Small intestine (tissue), 7 donors: ENCODE results near the gene KCNAB2. TPM values are rescaled to one million over a fixed set of nuclear protein-coding genes. Genes with fewer than 3 reads are reported as not detected.

ENCODE experiments used
- DNase-seq, 2 donors: peaks; one replicate each; pipeline versions ENCODE4 v3.0.0 to v3.0.0-alpha.2; 2013
- FAIRE-seq: peaks from 2 replicates; lab custom pipeline; 2012; peaks lifted over from hg19 to GRCh38; lab: Jason Lieb, UNC
- H3K27ac ChIP-seq, 3 donors: one replicate each; pipeline ENCODE4 v1.5.1; 2013; ENCODE audit warnings: low read length in 2 of 3, mild to moderate bottlenecking in 2 of 3, control low read depth in 1 of 3, inconsistent platforms in 1 of 3, low read depth in 1 of 3, moderate library complexity in 1 of 3
- H3K27me3 ChIP-seq, 3 donors: one replicate each; pipeline ENCODE4 v1.6.1; 2013; ENCODE audit warnings: low read length in 3 of 3, inconsistent platforms in 1 of 3; ENCODE audit not compliant: control insufficient read depth in 3 of 3, insufficient read depth in 3 of 3
- H3K36me3 ChIP-seq, 3 donors: one replicate each; pipeline ENCODE4 v1.6.1; 2013; ENCODE audit warnings: low read length in 3 of 3, inconsistent platforms in 1 of 3, low read depth in 1 of 3, mild to moderate bottlenecking in 1 of 3, moderate library complexity in 1 of 3; ENCODE audit not compliant: control insufficient read depth in 3 of 3, insufficient read depth in 2 of 3
- H3K4me1 ChIP-seq, 3 donors: one replicate each; pipeline ENCODE4 v1.6.1; 2013; ENCODE audit warnings: low read length in 2 of 3, inconsistent platforms in 1 of 3, low read depth in 1 of 3, mild to moderate bottlenecking in 1 of 3, moderate library complexity in 1 of 3; ENCODE audit not compliant: control insufficient read depth in 3 of 3, insufficient read depth in 2 of 3
- H3K4me3 ChIP-seq, 3 donors: one replicate each; pipeline ENCODE4 v1.5.1; 2013; ENCODE audit warnings: low read length in 3 of 3, control low read depth in 1 of 3, inconsistent platforms in 1 of 3, low read depth in 1 of 3, mild to moderate bottlenecking in 1 of 3, moderate library complexity in 1 of 3
- H3K9me3 ChIP-seq, 2 donors: one replicate each; pipeline ENCODE4 v1.6.1; 2013; ENCODE audit warnings: low read depth in 1 of 2, low read length in 1 of 2; ENCODE audit not compliant: control insufficient read depth in 2 of 2, insufficient read depth in 1 of 2
- WGBS, 3 donors: extraction: QIAGEN DNeasy Blood & Tissue Kit; methylation state at CpG; one replicate each; pipeline ENCODE4 v1.1.7; 2013; 5-methylcytosine and 5-hydroxymethylcytosine counted together
- polyA plus RNA-seq, 4 donors: library from polyadenylated mRNA; stranded (reverse) in 3 of 4; unstranded in 1 of 4; fragments of 200-250 nt in 3 of 4; fragments of 120-200 nt in 1 of 4; gene quantifications; one replicate each; pipeline versions ENCODE4 v1.2.1 to v1.2.3, GENCODE V29; 2013
- donor health status: healthy with polysubstance abuse.
- donor health status: control.
- donor health status: control.
- donor health status: Bipolar disorder and iron deficiency.
- donor health status: healthy.

Gene KCNAB2
- polyA plus RNA-seq, 4 donors, result 1.1 to 35.7 (median 5.3) TPM

DNA sequence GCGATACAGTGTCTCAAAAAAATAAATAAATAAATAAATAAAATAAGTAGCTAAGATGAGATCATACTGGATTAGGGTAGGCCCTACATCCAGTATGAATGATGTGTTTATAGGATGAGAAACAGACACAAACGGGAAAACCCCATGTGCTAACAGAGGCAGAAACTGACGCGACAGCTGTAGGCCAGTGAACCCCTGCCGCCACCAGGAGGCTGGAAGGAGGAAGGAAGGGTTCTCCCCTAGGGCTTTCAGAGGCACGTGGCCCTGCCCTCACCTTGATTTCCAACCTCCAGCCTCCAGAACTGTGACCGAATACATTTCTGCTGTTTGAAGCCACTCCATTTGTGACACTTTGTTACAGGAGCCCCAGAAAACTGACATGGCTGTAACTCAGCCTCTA is 95.9 kb downstream of the KCNAB2 start:
- H3K36me3 ChIP-seq, result no peaks in the 10 kb centered on the region
- no peaks in the 10 kb centered on the region for H3K4me1 ChIP-seq
- 27 to 35% (median 29%) methylated on average over 7 of the region's 7 CpGs for WGBS, 3 donors
- H3K27ac ChIP-seq, result no peak overlapping the region
- H3K4me3 ChIP-seq, result no peak overlapping the region
- no peak for FAIRE-seq
- DNase-seq, result peak in 1 of 2 donors; percentile 16
- H3K27me3 ChIP-seq, result peaks cover 0 to 3% (median 2%) of the 10 kb centered on the region in 3 donors
- no peaks in the 10 kb centered on the region for H3K9me3 ChIP-seq

DNA sequence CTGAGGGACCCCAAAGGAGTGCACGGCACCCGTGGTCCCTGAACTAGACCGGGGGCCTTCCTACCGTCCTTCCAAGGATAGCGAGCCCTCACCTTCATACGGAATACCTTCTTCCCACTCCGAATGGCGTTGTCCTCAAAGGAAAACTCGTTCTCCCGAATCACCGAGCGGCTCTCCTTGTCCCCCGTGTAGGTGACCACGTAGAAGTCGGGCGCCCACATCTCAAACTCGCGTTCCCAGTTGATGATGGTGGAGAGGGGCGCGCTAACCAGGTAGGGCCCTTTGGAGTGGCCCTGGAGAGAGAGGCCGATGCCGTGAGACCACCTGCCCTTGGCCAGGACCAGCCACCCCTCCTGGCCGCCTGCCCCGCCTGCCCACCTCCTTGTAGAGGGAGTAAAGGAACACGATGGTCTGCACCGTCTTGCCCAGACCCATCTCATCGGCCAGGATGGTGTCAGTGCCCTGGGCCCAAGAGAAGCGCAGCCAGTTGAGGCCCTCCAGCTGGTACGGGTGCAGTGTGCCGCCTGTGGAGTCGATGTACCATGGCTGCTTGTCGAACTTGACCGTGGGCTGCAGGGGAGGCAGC is 96.4 kb downstream of the KCNAB2 start:
- FAIRE-seq (no peak), DNase-seq (no peak)
- Histone ChIP-seq H3K27ac (no peak overlapping the region), H3K36me3 (no peaks in the 10 kb centered on the region), H3K4me3 (no peak overlapping the region), H3K9me3 (no peaks in the 10 kb centered on the region), H3K4me1 (no peaks in the 10 kb centered on the region), H3K27me3 (peaks cover 0 to 3% (median 2%) of the 10 kb centered on the region in 3 donors)
- WGBS, 3 donors, result 92 to 94% (median 92%) methylated on average over 33 of the region's 33 CpGs

DNA sequence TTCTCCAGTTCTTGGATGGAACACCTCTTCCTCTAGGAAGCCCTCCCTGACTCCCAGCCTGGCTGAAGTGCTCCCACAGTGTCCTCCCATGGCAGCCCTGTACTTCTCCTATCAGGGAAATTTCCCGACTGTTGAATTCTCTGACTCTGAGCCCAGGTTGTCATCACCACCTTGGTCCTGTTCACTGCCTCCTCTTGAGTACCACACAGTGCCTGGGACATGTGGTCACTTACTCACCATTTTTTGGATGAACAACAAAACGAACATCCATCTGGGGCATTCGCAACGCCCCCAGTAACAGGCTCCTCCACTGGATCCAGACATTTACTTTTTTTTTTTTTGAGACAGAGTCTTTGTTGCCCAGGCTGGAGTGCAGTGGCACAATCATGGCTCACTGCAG is 97.0 kb downstream of the KCNAB2 start:
- 67 to 82% (median 76%) methylated on average over 4 of the region's 4 CpGs for WGBS, 3 donors
- H3K4me1 ChIP-seq, result no peaks in the 10 kb centered on the region
- H3K4me3 ChIP-seq, result no peak overlapping the region
- FAIRE-seq (no peak), DNase-seq (no peak)
- peaks cover 0 to 4% (median 2%) of the 10 kb centered on the region in 3 donors for H3K27me3 ChIP-seq
- no peaks in the 10 kb centered on the region for H3K9me3 ChIP-seq
- no peak overlapping the region for H3K27ac ChIP-seq
- H3K36me3 ChIP-seq, result no peaks in the 10 kb centered on the region

DNA sequence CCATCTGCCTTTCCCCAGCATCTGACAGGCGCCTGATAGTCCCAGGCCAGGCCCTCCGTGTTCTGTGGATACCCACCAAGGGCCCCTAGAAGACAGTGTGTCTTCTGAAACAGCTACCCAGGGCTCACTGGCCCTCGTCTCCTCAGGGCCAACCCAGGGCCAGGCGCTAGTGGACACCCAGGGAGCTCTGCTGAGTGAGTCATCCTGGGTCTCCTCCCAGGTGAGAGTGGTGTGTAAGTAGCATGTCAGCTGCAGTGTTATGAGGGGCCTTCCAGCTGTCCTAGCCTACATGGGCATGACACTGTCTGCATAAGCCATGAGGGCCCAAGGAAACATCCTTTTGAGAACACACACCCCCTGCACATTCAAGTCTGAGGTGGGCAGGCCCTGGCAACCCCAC is 97.7 kb downstream of the KCNAB2 start:
- Histone ChIP-seq H3K4me1 (no peaks in the 10 kb centered on the region), H3K27ac (no peak overlapping the region), H3K27me3 (peaks cover 1 to 11% (median 2%) of the 10 kb centered on the region in 3 donors), H3K36me3 (no peaks in the 10 kb centered on the region), H3K4me3 (no peak overlapping the region), H3K9me3 (no peaks in the 10 kb centered on the region)
- 84 to 86% (median 84%) methylated on average over 4 of the region's 4 CpGs for WGBS, 3 donors
- no peak for FAIRE-seq
- DNase-seq, result no peak

DNA sequence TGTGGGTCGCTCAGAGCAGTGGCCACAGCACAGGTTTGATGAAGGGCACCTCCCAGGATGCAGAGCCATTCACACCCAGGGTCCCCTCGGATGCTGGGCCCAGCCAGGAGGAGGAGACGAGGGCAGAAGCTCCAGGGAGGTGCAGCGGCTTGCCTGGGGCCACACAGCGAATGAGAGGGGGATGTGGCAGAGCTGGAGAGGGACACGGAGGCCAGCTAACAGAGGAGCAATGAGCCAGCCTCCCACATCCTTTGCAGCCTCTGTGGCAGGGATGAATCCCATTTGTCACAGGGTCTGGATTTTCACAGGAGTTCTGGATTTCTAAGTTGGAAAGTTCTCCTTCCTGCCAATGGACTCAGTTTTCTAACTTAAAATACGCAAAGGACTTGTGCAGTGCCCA is 98.5 kb downstream of the KCNAB2 start:
- WGBS, 3 donors, result 73% methylated on average over 7 of the region's 7 CpGs
- Histone ChIP-seq H3K27me3 (peaks cover 2 to 16% (median 5%) of the 10 kb centered on the region in 3 donors), H3K9me3 (no peaks in the 10 kb centered on the region), H3K27ac (no peak overlapping the region), H3K36me3 (no peaks in the 10 kb centered on the region), H3K4me1 (no peaks in the 10 kb centered on the region), H3K4me3 (no peak overlapping the region)
- FAIRE-seq (no peak), DNase-seq (no peak)

DNA sequence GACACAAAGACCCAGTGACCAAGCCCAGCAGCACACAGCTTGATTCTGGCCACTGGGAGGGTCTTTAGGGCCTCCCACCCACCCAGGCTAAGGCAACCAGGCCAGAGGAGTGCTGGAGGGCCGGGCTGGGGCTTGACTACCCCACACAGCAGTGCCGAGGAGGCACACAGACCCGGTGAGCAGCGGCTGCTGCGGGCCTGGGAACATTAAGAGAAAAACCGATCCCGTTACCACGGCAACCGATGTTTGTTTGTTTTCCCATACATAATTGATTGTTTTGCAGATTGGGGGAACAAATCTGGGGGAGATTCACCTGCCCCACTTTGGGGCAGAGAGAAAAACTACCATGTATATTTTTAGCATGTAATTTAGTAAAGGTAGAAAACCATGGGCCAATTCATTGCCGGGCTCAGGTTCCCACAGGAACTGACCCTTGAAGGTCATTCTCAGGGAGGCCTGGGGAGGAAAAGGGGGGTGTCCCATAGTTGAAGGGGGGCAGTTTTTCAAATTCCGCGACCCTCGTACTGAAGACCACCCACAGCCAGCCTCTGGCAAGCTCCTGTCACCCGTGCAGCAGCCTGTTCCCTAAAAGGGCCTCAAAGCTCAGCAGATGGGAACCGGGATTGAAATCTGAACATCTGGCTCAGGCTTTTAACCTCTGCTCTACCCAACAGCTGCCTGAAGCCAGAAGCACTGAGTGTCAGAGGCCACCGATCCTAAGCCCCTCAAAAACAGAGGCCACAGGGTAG is 99.1 kb downstream of the KCNAB2 start:
- Histone ChIP-seq H3K27ac (no peak overlapping the region), H3K9me3 (no peaks in the 10 kb centered on the region), H3K4me3 (no peak overlapping the region), H3K27me3 (peaks cover 2 to 19% (median 5%) of the 10 kb centered on the region in 3 donors), H3K4me1 (no peaks in the 10 kb centered on the region), H3K36me3 (no peaks in the 10 kb centered on the region)
- no peak for DNase-seq
- no peak for FAIRE-seq
- WGBS, 3 donors, result 44 to 51% (median 44%) methylated on average over 16 of the region's 16 CpGs

DNA sequence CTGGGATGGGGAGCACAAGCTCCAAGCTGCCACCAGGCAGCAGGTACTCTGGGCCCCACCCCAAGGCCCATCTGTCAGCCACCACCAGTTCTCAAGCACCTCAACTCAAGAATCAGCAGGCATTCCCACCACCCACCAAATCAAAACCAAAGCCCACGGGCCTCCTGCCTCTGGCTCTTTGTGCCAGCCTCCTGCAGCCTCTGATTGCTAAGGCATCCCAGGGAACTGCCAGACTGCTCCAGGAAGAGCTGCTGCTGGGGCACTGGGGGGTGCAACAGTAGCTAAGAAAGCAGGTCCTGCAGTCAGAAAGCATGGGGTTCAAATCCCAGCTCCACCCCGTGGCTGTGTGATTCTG is 99.7 kb downstream of the KCNAB2 start:
- no peak overlapping the region for H3K27ac ChIP-seq
- no peak overlapping the region for H3K4me3 ChIP-seq
- no peaks in the 10 kb centered on the region for H3K9me3 ChIP-seq
- H3K36me3 ChIP-seq, result no peaks in the 10 kb centered on the region
- FAIRE-seq (no peak), DNase-seq (no peak)
- H3K27me3 ChIP-seq, result peaks cover 2 to 19% (median 5%) of the 10 kb centered on the region in 3 donors
- no peaks in the 10 kb centered on the region for H3K4me1 ChIP-seq
- 37 to 60% (median 57%) methylated on average over 2 of the region's 2 CpGs for WGBS, 3 donors

DNA sequence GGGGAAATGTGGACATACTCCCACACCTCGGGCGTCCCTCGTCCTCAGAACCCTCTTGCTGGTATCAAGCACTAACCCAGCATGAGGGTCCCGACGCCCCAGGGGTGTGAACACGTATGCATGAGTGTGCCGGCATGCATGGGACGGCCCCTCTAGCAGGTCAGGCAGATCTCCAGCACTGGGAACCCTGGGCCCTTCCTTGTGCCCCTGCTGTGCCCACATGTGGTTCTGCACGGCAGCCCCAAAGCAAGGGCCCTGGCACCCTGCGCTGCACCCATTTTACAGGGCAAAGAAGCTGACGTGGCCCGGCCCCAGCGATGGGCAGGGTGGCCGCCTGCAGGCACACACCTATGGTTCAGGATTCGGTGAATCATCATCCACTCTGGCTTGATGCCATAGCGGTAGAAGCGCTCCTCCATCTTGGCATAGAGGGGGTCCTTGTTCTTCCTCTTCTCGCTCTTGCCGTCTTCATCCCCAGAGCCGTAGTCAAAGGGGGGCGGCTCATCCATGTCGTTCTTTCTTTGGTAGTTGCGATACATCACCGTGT is 100.2 kb downstream of the KCNAB2 start:
- WGBS, 3 donors, result 79 to 88% (median 82%) methylated on average over 24 of the region's 24 CpGs
- H3K27ac ChIP-seq, result no peak overlapping the region
- H3K9me3 ChIP-seq, result no peaks in the 10 kb centered on the region
- no peaks in the 10 kb centered on the region for H3K4me1 ChIP-seq
- DNase-seq (no peak), FAIRE-seq (no peak)
- no peaks in the 10 kb centered on the region for H3K36me3 ChIP-seq
- H3K4me3 ChIP-seq, result no peak overlapping the region
- H3K27me3 ChIP-seq, result peaks cover 2 to 19% (median 5%) of the 10 kb centered on the region in 3 donors
